Measurements from ENCODE around the gene ACACB.

ACACB gene

GRCh38 chr12:109219938-109220337 is 103.6 kb downstream of the ACACB start:
- DNase-seq (ENCODE audit: low spot score): no peak

GRCh38 chr12:109221277-109221931 is 105.0 kb downstream of the ACACB start:
- no peak for DNase-seq (ENCODE audit: low spot score)

- DNase-seq (ENCODE audit: low spot score): no peak
These were observed 105.7 kb downstream of the ACACB start for GRCh38 chr12:109222062-109222461.

- DNase-seq (ENCODE audit: low spot score): no peak
These were observed 106.1 kb downstream of the ACACB start for GRCh38 chr12:109222496-109222895.

GRCh38 chr12:109223211-109223610 is 106.8 kb downstream of the ACACB start:
- no peak for DNase-seq (ENCODE audit: low spot score)

GRCh38 chr12:109223868-109224267 is 107.5 kb downstream of the ACACB start:
- DNase-seq (ENCODE audit: low spot score): no peak

- DNase-seq (ENCODE audit: low spot score): no peak
These were observed 112.3 kb downstream of the ACACB start for GRCh38 chr12:109228664-109229063.

GRCh38 chr12:109230193-109230592 is 113.8 kb downstream of the ACACB start:
- DNase-seq (ENCODE audit: low spot score): no peak

GRCh38 chr12:109232731-109233130 is 116.3 kb downstream of the ACACB start:
- no peak for DNase-seq (ENCODE audit: low spot score)

GRCh38 chr12:109234012-109234411 is 117.6 kb downstream of the ACACB start:
- no peak for DNase-seq (ENCODE audit: low spot score)

- DNase-seq (ENCODE audit: low spot score): no peak
These were observed 119.9 kb downstream of the ACACB start for GRCh38 chr12:109236257-109236656.

GRCh38 chr12:109239179-109239578 is 122.8 kb downstream of the ACACB start:
- DNase-seq (ENCODE audit: low spot score): no peak

GRCh38 chr12:109239691-109240090 is 123.3 kb downstream of the ACACB start:
- no peak for DNase-seq (ENCODE audit: low spot score)

GRCh38 chr12:109240365-109240764 is 124.0 kb downstream of the ACACB start:
- no peak for DNase-seq (ENCODE audit: low spot score)

GRCh38 chr12:109241936-109242335 is 125.5 kb downstream of the ACACB start:
- DNase-seq (ENCODE audit: low spot score): no peak

GRCh38 chr12:109244073-109244472 is 127.7 kb downstream of the ACACB start:
- no peak for DNase-seq (ENCODE audit: low spot score)

GRCh38 chr12:109246221-109246620 is 129.8 kb downstream of the ACACB start:
- no peak for DNase-seq (ENCODE audit: low spot score)

GRCh38 chr12:109247831-109248654 is 131.7 kb downstream of the ACACB start:
- DNase-seq (ENCODE audit: low spot score): peak; percentile 84

GRCh38 chr12:109250523-109250922 is 134.1 kb downstream of the ACACB start:
- DNase-seq (ENCODE audit: low spot score): no peak

GRCh38 chr12:109252799-109253198 is 136.4 kb downstream of the ACACB start:
- DNase-seq (ENCODE audit: low spot score): no peak

GRCh38 chr12:109253913-109254544 is 137.6 kb downstream of the ACACB start:
- no peak for DNase-seq (ENCODE audit: low spot score)

GRCh38 chr12:109255377-109255776 is 139.0 kb downstream of the ACACB start:
- no peak for DNase-seq (ENCODE audit: low spot score)

GRCh38 chr12:109256011-109256410 is 139.6 kb downstream of the ACACB start:
- no peak for DNase-seq (ENCODE audit: low spot score)
